KOPT-K1 (cell line): Measurements from ENCODE around the gene ZNF716.
"Not testable (repeated sequence)": the region's sequence is repeated elsewhere in the genome, so short reads cannot be mapped to it uniquely, and the experiment has no call there.

ENCODE experiments used
- H3K27ac ChIP-seq: fragments of 200-600 bp; sonication (generic); 2 replicates; pipeline ENCODE4 v1.5.1; 2016; ENCODE audit warnings: antibody characterized with exemption, mild to moderate bottlenecking, low read depth, low read length; ENCODE audit not compliant: poor library complexity, severe bottlenecking
- H3K36me3 ChIP-seq: fragments of 200-600 bp; sonication (generic); 2 replicates; pipeline ENCODE4 v1.5.1; 2017; ENCODE audit warnings: antibody characterized with exemption, mild to moderate bottlenecking, low read length, moderate library complexity; ENCODE audit not compliant: insufficient read depth
- H3K9me3 ChIP-seq: fragments of 200-600 bp; sonication (generic); 2 replicates; pipeline ENCODE4 v1.5.1; 2017; ENCODE audit warnings: antibody characterized with exemption, low read length, mild to moderate bottlenecking; ENCODE audit not compliant: insufficient read depth, poor library complexity, severe bottlenecking

Gene ZNF716

DNA sequence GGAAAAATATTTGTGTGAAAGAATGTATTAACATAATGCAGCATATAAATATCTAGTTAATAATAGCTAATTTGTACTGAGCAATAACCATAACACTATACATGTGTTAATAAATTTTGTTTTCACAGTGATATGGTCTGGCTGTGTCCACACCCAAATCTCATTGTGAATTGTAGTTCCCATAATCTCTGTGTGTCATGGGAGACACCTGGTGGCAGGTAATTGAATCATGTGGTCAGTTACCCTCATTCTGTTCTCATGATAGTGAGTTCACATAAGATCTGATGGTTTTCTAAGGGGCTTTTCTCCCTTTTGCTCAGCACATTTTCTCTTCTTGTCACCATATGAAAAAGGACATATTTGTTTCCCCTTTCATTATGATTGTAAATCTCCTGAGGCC lies 30.3 kb downstream of the ZNF716 start:
- peaks cover 14% of the 10 kb centered on the region for H3K9me3 ChIP-seq
- H3K36me3 ChIP-seq: not testable (repeated sequence)

DNA sequence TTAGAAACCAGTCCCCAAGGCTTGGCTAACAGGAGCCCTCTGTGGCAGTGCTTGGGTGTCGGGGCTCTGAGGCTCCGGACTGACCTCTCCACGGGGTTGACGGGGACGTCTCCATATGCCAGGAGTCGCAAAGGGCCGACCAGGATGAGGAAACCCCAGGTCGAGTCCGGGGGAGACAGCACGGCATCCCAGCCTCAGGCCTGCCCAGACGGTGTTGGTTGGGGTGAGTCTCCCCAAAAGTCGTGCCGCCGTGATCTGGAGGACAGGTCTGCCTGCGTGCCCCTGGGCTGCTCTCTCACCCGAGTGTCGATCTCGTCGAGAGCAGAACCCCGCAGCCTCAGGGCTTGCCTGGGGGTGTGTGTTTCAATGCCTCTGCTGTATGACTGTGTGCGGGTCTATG lies 35.0 kb downstream of the ZNF716 start:
- peaks cover 55% of the 10 kb centered on the region for H3K9me3 ChIP-seq
- H3K36me3 ChIP-seq, H3K27ac ChIP-seq: not testable (repeated sequence)

More for the DNA sequence above, 30.3 kb downstream of the ZNF716 start:
- not testable (repeated sequence) for H3K27ac ChIP-seq

DNA sequence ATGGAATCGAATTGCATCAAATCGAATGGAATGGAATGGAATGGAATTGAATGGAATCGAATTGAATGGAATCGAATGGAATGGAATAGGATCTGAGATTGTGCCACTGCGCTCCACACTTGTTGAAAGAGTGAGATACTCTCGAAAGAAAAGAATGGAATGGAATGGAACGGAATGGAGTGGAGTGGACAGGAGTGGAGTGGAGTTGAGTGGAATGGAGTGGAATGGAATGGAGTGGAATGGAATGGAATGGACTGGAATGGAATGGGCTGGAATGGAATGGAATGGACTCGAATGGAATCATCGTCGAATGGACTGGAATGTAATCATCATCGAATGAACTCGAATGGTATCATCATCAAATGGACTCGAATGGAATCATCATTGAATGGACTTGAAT lies 38.0 kb downstream of the ZNF716 start:
- Histone ChIP-seq H3K9me3 (peaks cover 80% of the 10 kb centered on the region), H3K27ac (no peak overlapping the region), H3K36me3 (no peaks in the 10 kb centered on the region)

DNA sequence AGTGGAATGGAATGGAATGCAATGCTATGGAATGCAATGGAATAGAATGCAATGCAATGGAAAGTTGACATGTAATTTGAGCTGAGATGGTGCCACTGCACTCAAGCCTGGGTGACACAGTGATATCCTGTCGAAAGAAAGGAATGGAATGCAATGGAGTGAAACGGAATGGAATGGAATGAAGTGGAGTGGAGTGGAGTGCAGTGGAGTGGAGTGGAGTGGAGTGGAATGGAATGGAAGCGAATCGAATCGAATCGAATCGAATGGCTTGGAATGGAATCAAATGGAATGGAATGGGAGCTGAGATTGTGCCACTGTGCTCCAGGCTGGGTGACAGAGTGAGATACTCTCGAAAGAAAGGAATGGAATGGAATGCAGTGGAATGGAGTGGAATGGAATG lies 45.1 kb downstream of the ZNF716 start:
- H3K36me3 ChIP-seq, H3K27ac ChIP-seq: not testable (repeated sequence)
- peaks cover 66% of the 10 kb centered on the region for H3K9me3 ChIP-seq

DNA sequence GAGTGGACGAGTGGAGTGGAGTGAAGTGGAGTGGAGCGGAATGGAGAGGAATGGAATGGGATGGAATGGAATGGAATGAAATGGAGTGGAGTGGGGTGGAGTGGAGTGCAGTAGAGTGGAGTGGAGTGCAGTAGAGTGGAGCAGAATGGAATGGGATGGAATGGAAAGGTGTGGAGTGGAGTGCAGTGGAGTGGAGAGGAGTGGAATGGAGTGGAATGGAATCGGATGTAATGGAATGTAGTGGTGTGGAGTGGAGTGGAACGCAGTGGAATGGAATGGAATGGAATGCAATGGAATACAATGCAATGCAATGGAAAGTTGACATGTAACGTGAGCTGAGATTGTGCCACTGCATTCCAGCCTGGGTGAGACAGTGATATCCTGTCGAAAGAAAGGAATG lies 46.4 kb downstream of the ZNF716 start:
- H3K27ac ChIP-seq: no peak overlapping the region
- H3K9me3 ChIP-seq: peaks cover 54% of the 10 kb centered on the region
- no peaks in the 10 kb centered on the region for H3K36me3 ChIP-seq

DNA sequence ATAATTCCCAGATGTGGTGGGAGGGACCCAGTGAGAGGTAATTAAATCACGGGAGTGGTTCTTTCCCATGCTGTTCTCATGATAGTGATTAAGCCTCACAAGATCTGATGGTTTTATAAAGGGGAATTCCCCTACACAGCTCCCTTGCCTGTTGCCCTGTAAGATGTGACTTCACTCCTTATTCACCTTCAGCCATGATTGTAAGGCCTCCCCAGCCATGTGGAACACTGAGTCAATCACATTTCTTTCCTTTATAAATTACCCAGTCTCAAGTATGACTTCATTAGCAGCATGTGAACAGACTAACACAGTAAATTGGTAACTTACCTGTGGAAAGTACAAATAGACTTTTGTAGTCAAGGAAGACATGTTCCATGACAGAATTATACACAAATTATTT lies 55.2 kb downstream of the ZNF716 start:
- Histone ChIP-seq H3K36me3 (no peaks in the 10 kb centered on the region), H3K9me3 (peaks cover 14% of the 10 kb centered on the region), H3K27ac (no peak overlapping the region)
